Fibroblast of mammary gland (primary cell): ENCODE measurements around the gene EVX1.
A peak's percentile ranks its signal among the peaks of the same experiment; 100 is the strongest.

Experiments used
- DNase-seq: peaks from one replicate; pipeline ENCODE4 v3.0.0-alpha.2; 2010; ENCODE audit warnings: low read depth
- H3K4me3 ChIP-seq: 2 replicates; pipeline ENCODE4 v1.5.1; 2011; ENCODE audit warnings: low read depth, mild to moderate bottlenecking, low read length, moderate library complexity; ENCODE audit not compliant: control insufficient read depth
- TF ChIP-seq, protein P1 (sequence below): conservative IDR thresholded peaks from 2 replicates; pipeline ENCODE4 v1.5.1; 2011; ENCODE audit warnings: low read depth, low read length, inconsistent platforms; ENCODE audit not compliant: control insufficient read depth, insufficient read depth

EVX1 gene

DNA sequence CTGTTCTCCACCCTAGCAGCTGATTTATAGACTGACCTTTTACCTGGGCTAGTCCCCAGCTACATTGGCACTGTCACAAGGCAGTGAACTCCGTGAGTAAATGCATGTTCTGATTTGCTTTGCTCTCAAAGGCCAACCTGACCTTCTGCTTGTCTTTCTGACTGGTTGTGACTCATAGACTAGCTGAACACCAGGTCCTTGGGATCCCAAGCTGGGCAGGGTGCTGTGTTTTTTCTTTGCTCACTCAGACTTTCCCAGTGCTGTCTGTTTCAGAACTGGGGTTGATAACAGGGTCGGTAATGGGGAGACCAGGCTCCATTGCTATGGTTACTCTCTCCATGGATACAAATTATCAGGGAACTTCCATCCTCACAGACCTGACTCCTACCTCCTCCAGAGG is 35.0 kb downstream of the EVX1 start:
- peak; percentile 70 for DNase-seq
- TF ChIP-seq, protein P1, sequence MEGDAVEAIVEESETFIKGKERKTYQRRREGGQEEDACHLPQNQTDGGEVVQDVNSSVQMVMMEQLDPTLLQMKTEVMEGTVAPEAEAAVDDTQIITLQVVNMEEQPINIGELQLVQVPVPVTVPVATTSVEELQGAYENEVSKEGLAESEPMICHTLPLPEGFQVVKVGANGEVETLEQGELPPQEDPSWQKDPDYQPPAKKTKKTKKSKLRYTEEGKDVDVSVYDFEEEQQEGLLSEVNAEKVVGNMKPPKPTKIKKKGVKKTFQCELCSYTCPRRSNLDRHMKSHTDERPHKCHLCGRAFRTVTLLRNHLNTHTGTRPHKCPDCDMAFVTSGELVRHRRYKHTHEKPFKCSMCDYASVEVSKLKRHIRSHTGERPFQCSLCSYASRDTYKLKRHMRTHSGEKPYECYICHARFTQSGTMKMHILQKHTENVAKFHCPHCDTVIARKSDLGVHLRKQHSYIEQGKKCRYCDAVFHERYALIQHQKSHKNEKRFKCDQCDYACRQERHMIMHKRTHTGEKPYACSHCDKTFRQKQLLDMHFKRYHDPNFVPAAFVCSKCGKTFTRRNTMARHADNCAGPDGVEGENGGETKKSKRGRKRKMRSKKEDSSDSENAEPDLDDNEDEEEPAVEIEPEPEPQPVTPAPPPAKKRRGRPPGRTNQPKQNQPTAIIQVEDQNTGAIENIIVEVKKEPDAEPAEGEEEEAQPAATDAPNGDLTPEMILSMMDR: no peak
- no peak overlapping the region for H3K4me3 ChIP-seq

DNA sequence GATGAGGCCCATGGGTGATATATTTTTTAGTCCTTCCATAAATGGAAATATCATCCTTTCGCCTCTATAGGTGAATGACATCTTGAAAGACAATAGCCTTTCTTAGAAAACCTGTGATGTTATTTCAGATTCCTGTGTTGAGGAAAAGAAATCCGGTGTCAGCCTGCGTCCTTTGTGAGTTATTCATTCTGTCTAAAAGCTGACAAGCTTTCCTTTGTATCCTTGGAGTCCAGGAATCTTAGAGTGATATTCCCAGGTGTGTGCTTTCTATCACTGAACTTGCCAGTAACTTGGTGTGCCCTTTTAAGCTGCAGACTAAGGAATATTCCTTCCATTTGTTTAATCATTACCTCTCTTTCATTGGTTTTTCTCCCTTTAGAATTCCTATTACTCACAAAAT is 41.0 kb downstream of the EVX1 start:
- TF ChIP-seq, protein P1: no peak
- DNase-seq: no peak
- no peak overlapping the region for H3K4me3 ChIP-seq

DNA sequence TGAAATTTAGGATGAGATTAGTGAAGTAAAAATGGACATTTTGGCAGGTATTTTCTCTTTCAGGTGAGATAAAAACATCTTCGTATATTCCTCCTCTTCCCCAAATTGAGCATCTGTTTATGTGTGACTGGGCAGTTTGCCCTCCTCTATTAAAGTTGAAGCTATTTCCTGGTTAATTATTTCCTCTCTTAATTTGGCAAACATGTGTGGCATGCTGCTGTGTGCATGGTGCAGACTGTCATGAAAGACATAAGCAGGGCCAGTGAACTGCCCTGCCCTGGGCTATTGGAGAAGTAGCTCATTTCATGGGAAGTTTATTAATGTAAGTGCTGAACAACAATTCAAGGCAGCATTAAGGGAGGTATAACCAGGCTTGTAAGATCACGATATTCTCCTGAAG is 52.6 kb downstream of the EVX1 start:
- no peak for DNase-seq
- TF ChIP-seq, protein P1: no peak
- H3K4me3 ChIP-seq: no peak overlapping the region

DNA sequence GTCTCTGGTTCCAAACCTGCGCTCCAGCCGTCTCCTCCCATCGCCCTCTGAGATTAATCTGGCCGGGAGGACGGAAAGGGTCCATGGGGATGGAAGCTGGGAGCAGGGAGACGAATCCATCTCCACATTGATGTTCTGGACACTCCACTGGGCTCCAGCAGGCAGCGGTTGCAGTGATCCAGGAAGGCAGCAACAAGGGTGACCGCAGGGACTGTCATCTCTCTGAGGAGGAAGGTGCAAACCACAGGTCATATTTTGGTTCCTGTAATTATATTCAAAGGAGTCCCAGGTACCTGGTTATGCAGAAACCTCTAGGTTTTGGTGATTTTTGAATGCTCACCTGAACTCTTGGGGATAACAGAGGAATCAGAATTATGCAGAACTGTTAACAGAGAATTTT is 54.8 kb downstream of the EVX1 start:
- TF ChIP-seq, protein P1: no peak
- DNase-seq: no peak
- H3K4me3 ChIP-seq: no peak overlapping the region
